ENCODE results near the gene TSPAN14.

Gene TSPAN14

GRCh38 chr10:80581469-80581835 is 127.3 kb downstream of the TSPAN14 start:
- H2AFZ ChIP-seq (ENCODE audit: low read depth, low read length, severe bottlenecking): no peak overlapping the region
- H3K4me2 ChIP-seq (ENCODE audit: low read depth, low read length, poor library complexity, severe bottlenecking): no peak overlapping the region
- no peaks in the 10 kb centered on the region for H3K9me3 ChIP-seq (ENCODE audit: insufficient read depth, low read length)
- H4K20me1 ChIP-seq (ENCODE audit: low read depth, low read length): no peaks in the 10 kb centered on the region
- no peaks in the 10 kb centered on the region for H3K27me3 ChIP-seq (ENCODE audit: low read length)
- H3K79me2 ChIP-seq (ENCODE audit: insufficient read depth, low read length): no peaks in the 10 kb centered on the region
- H3F3A ChIP-seq (ENCODE audit: insufficient read depth): no peaks in the 10 kb centered on the region
- H3K36me3 ChIP-seq (ENCODE audit: low read length): no peaks in the 10 kb centered on the region
- TF ChIP-seq CTCF (IDR thresholded peaks at IDR 0.05; ENCODE audit: insufficient read depth, low read length, poor library complexity, severe bottlenecking): no peak
- TF ChIP-seq EZH2phosphoT487 (conservative IDR thresholded peaks at IDR 0.05; ENCODE audit: low read length): no peak
- H3K27ac ChIP-seq (ENCODE audit: low read depth, low read length): no peak overlapping the region
- no peak overlapping the region for H3K4me3 ChIP-seq (ENCODE audit: insufficient read depth, low read length, poor library complexity, severe bottlenecking)
- H3K9me2 ChIP-seq (replicated peaks; ENCODE audit: insufficient read depth, low read length): no peaks in the 10 kb centered on the region
- H3K9ac ChIP-seq (ENCODE audit: low read length): no peak overlapping the region

- Histone ChIP-seq H2AFZ (ENCODE audit: low read depth, low read length, severe bottlenecking) (no peak overlapping the region), H3K79me2 (ENCODE audit: insufficient read depth, low read length) (no peaks in the 10 kb centered on the region), H3K27me3 (ENCODE audit: low read length) (no peaks in the 10 kb centered on the region), H3K4me2 (ENCODE audit: low read depth, low read length, poor library complexity, severe bottlenecking) (no peak overlapping the region), H3K9me3 (ENCODE audit: insufficient read depth, low read length) (no peaks in the 10 kb centered on the region), H3K36me3 (ENCODE audit: low read length) (no peaks in the 10 kb centered on the region), H3K27ac (ENCODE audit: low read depth, low read length) (no peak overlapping the region), H3F3A (ENCODE audit: insufficient read depth) (no peaks in the 10 kb centered on the region), H3K9ac (ENCODE audit: low read length) (no peak overlapping the region), H4K20me1 (ENCODE audit: low read depth, low read length) (no peaks in the 10 kb centered on the region), H3K4me3 (ENCODE audit: insufficient read depth, low read length, poor library complexity, severe bottlenecking) (no peak overlapping the region), H3K9me2 (replicated peaks; ENCODE audit: insufficient read depth, low read length) (no peaks in the 10 kb centered on the region)
- TF ChIP-seq CTCF (IDR thresholded peaks at IDR 0.05; ENCODE audit: insufficient read depth, low read length, poor library complexity, severe bottlenecking) (no peak), EZH2phosphoT487 (conservative IDR thresholded peaks at IDR 0.05; ENCODE audit: low read length) (no peak)
Measured at GRCh38 chr10:80582286-80582960, 128.3 kb downstream of the TSPAN14 start.
